Psoas muscle (tissue), 8 donors: Measurements from ENCODE around the gene THRA. TPM values are rescaled to one million over a fixed set of nuclear protein-coding genes. Genes with fewer than 3 reads are reported as not detected.

ENCODE experiments used
- ATAC-seq, 4 donors: fragments of 200-7000 bp; cut with Tn5 transposase; one replicate each; pipeline ENCODE4 v1.9.1; 2020; ENCODE audit warnings: moderate library complexity in 3 of 4, mild to moderate bottlenecking in 2 of 4
- DNase-seq, 2 donors: peaks; one replicate each; pipeline ENCODE4 v3.0.0-alpha.2; 2020
- H3K27ac ChIP-seq: fragments of 200-600 bp; one replicate; pipeline ENCODE4 v1.8.0; 2022
- H3K27me3 ChIP-seq, 3 donors: fragments of 200-600 bp in 1 of 3; one replicate each; pipeline versions ENCODE4 v1.6.1 to v1.8.0; 2013 to 2022; ENCODE audit warnings: low read length in 2 of 3, mild to moderate bottlenecking in 2 of 3, moderate library complexity in 1 of 3; ENCODE audit not compliant: insufficient read depth in 3 of 3
- H3K36me3 ChIP-seq, 2 donors: fragments of 200-600 bp in 1 of 2; one replicate each; pipeline versions ENCODE4 v1.6.1 to v1.8.0; 2013 to 2022; ENCODE audit warnings: low read depth in 1 of 2, mild to moderate bottlenecking in 1 of 2, moderate library complexity in 1 of 2; ENCODE audit not compliant: insufficient read depth in 1 of 2
- H3K4me1 ChIP-seq: fragments of 200-600 bp; one replicate; pipeline ENCODE4 v1.8.0; 2022
- H3K4me3 ChIP-seq: fragments of 200-600 bp; one replicate; pipeline ENCODE4 v1.8.0; 2022; ENCODE audit warnings: mild to moderate bottlenecking
- H3K9me3 ChIP-seq: fragments of 200-600 bp; one replicate; pipeline ENCODE4 v1.8.0; 2022
- WGBS, 3 donors: extraction: QIAGEN DNeasy Blood & Tissue Kit; methylation state at CpG; one replicate each; pipeline versions ENCODE4 v1.1.6 to v1.1.7; 2013; 5-methylcytosine and 5-hydroxymethylcytosine counted together
- intact Hi-C, 2 donors: fragments of 100-400 bp; cut with DNase I; formaldehyde crosslinking; loops; one replicate each; pipeline versions ENCODE4 v1.11.0 to v1.14.2; 2022
- polyA plus RNA-seq, 3 donors: library from polyadenylated mRNA; stranded (reverse); fragments of 200-250 nt; gene quantifications; one replicate each; pipeline ENCODE4 v1.2.3, GENCODE V29; 2013
- total RNA-seq, 4 donors: library from RNA; stranded (reverse); fragmentation: NEBNext Ultra II Directional in 2 of 4; extraction: Animal tissue kit (Norgen Biotek cat#: 25700) in 2 of 4; gene quantifications; one replicate each; pipeline versions ENCODE4 v1.2.1 to v1.2.4, GENCODE V29; 2021 to 2023
- TF ChIP-seq, protein P1 (sequence below): fragments of 200-600 bp; IDR thresholded peaks from one replicate; pipeline ENCODE4 v1.8.0; 2022; ENCODE audit warnings: antibody characterized with exemption
- donor health status: healthy with polysubstance abuse.
- donor health status: DM: no; HTN: no; CAD: no; lungs with moderate emphysema.
- donor health status: Bipolar disorder and iron deficiency.
- donor health status: healthy.
- donor health status: DM: yes; HTN: yes; CAD: no.
- donor health status: DM: no; HTN: no; CAD: no.
- donor health status: DM: no; HTN: no; CAD: no.
- donor health status: DM: yes; HTN: yes; CAD: no.

The THRA gene
- total and polyA plus RNA-seq, 7 donors, result 9.5 to 60.0 (median 41.2) TPM

DNA sequence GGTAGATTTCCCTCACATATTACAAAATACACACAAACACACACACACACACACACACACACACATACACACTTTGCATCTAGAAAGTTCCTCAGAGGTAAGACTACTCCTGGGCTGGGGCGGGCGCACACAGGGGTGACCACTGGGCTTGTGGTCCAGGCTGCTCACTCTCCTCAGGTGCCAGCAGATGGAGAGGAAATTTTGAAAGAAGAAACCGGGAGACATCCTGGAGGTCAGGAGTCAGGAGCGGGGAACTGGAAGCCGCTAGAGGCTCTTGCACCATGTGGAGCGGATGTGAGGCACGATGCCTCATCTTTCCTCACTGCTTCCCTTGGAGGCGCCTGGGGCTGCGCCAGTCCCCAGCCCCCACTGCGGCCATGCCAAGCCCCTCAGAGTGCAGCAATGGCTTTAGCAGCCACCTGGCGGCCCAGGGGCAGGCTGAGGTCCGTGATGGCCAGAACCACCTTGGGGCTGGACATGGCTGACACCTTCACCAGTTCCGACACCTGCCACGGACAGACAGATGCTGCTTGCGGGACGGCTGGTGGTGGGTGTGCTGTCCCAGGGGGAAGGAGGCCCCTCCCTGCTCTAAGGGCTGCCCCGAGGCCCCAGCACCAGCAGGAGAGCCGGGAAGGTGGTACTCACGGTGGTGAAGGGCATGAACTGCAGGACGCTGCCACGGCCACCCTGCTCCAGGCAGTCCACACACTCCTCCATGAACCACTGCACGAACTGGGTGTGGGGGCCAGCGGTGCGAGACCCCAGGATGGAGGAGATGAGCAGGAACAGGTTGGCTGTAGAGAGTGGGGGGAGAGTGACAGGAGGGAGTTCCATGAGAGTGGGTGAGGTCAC is 43.4 kb upstream of the THRA start:
- Histone ChIP-seq H3K4me1 (peaks cover 84% of the 10 kb centered on the region), H3K9me3 (no peaks in the 10 kb centered on the region), H3K27me3 (no peaks in the 10 kb centered on the region), H3K4me3 (no peak overlapping the region), H3K36me3 (peaks cover 0 to 42% of the 10 kb centered on the region in 2 donors), H3K27ac (peak overlapping the region; percentile 87)
- intact Hi-C loops, result loop anchor here (5.0 to 10.0 kb wide), 3 partner anchors 68 to 275 kb away; no protein-coding TSS in a partner anchor
- ATAC-seq (peak; percentile 46 to 56 (median 48)), DNase-seq (peak; percentile 81 to 93)
- WGBS, 3 donors, result 44 to 61% (median 48%) methylated on average over 24 of the region's 24 CpGs
- TF ChIP-seq, protein P1, sequence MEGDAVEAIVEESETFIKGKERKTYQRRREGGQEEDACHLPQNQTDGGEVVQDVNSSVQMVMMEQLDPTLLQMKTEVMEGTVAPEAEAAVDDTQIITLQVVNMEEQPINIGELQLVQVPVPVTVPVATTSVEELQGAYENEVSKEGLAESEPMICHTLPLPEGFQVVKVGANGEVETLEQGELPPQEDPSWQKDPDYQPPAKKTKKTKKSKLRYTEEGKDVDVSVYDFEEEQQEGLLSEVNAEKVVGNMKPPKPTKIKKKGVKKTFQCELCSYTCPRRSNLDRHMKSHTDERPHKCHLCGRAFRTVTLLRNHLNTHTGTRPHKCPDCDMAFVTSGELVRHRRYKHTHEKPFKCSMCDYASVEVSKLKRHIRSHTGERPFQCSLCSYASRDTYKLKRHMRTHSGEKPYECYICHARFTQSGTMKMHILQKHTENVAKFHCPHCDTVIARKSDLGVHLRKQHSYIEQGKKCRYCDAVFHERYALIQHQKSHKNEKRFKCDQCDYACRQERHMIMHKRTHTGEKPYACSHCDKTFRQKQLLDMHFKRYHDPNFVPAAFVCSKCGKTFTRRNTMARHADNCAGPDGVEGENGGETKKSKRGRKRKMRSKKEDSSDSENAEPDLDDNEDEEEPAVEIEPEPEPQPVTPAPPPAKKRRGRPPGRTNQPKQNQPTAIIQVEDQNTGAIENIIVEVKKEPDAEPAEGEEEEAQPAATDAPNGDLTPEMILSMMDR, result no peak

DNA sequence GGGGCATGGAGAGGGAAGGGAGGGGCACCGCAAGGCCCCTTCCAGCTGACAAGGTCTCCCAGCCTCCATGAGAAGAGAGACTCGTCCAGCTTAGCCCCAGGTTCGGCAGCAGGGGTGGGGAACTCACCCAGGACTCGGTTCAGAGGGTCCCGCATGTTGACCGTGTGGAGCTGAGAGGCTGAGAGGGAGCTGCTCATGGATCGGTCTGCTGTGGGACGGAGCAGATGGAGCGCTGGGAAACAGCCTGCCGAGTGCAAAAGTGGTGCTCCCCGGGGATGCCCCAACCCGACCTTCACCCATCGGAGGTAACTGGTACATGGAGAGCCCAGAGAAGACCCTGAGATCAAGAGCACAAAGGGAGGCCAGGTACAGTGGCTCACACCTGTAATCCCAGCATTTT is 42.6 kb upstream of the THRA start:
- Histone ChIP-seq H3K4me1 (peaks cover 77% of the 10 kb centered on the region), H3K27me3 (no peaks in the 10 kb centered on the region), H3K27ac (peak overlapping the region; percentile 87), H3K4me3 (no peak overlapping the region), H3K36me3 (peaks cover 0 to 49% of the 10 kb centered on the region in 2 donors), H3K9me3 (no peaks in the 10 kb centered on the region)
- 81 to 91% (median 82%) methylated on average over 13 of the region's 13 CpGs for WGBS, 3 donors
- TF ChIP-seq, protein P1, result no peak
- intact Hi-C loops, result no loop called here
- no peak for ATAC-seq
- no peak for DNase-seq

DNA sequence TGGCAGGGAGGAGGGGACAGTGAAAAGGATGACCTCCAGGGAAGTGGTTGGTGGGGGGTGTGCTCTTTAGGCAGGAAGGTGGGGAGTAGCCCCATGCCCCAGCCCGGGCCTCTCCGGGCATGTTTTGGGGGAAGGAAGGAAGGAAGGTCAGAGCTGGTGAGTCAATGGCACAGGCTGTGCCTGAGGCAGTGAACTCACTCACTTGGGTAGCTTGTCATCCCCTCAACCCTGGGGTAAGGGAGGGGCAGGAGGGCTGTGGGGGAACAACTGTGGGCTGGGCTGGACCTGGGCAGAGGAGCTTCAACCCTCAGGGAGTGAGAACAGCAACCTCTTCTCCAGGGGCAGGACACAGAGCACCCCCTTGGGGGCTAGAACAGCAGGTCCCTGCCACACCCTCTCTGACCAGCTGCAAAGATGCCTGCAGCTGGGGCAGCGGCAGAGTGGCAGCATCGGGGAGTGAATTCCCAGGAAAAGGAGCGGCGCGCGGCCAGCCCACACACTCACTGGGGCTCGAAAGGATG is 41.3 kb upstream of the THRA start:
- H3K4me3 ChIP-seq, result no peak overlapping the region
- peak; percentile 71 to 88 for DNase-seq
- H3K27me3 ChIP-seq, result no peaks in the 10 kb centered on the region
- H3K27ac ChIP-seq, result peak overlapping the region; percentile 87
- H3K36me3 ChIP-seq, result peaks cover 0 to 63% of the 10 kb centered on the region in 2 donors
- no peaks in the 10 kb centered on the region for H3K9me3 ChIP-seq
- ATAC-seq, result peak; percentile 14 to 56 (median 41)
- WGBS, 3 donors, result 63 to 69% (median 68%) methylated on average over 9 of the region's 9 CpGs
- H3K4me1 ChIP-seq, result peaks cover 75% of the 10 kb centered on the region
- TF ChIP-seq, protein P1, result no peak
- intact Hi-C loops, result no loop called here

DNA sequence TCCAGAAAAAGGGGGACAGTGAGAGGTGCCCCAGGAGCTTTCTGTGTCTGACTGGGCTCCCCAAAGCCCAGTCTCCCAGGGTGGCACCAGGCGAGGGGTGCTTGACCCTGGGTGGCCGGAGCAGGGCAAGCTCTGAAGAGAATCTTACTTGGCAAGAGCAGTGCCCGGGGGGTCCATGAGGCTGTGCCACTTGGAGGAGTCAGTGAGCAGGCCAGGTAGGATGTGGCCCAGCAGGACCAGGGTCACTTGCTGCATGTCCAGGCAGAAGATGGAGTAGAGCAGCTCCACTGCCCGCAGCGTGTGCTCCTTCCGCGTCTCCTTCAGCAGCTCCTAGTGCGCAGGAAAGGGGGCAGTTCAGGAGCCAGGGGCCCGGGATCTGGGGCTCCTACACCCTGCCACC is 40.3 kb upstream of the THRA start:
- Histone ChIP-seq H3K4me1 (peaks cover 72% of the 10 kb centered on the region), H3K4me3 (no peak overlapping the region), H3K9me3 (no peaks in the 10 kb centered on the region), H3K27ac (peak overlapping the region; percentile 87), H3K27me3 (no peaks in the 10 kb centered on the region), H3K36me3 (peaks cover 0 to 69% of the 10 kb centered on the region in 2 donors)
- ATAC-seq (no peak), DNase-seq (no peak)
- TF ChIP-seq, protein P1, result no peak
- intact Hi-C loops, result no loop called here
- WGBS, 3 donors, result 87 to 88% (median 87%) methylated on average over 9 of the region's 9 CpGs
